Measurements from ENCODE around the gene GPR39. TPM values are rescaled to one million over a fixed set of nuclear protein-coding genes. Genes with fewer than 3 reads are reported as not detected.

GPR39 gene
- total and polyA plus RNA-seq, 2 donors from 2014 or later, result 4.9 to 8.7 TPM

DNA sequence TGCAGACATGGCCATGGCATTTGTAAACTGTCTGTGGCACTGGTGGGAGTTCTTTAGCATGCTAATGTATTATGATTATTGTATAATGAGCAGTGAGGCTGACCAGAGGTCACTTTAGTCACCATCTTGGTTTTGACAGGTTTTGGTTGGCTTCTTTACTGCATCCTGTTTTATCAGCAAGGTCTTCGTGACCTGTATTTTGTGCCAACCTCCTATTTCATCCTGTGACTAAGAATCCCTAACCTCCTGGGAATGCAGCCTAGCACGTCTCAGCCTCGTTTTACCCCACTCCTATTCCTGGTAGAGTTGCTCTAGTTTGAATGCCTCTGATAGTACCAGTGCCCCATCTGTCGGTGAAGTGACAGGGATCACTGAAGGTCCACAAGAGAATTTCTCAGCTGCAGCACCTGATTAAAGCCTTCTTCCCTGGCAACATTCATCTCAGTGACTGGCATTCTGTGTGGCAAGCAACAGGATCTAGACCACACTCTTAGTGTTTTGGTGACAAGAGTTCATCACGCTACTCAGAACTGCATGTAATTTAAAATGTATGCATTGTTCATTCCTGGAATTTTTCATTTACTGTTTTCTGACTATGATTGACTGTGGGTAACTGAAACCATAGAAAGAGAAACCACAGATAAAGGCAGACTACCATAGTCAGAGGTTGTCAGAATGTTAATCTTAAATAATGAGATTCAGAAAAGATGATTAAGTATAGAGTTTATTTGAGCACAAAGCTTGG lies 43.0 kb upstream of the GPR39 start:
- Histone ChIP-seq H3K9ac (ENCODE audit: low read length in 3 of 3) (no peak overlapping the region), H3K27me3 (ENCODE audit: control insufficient read depth, insufficient read depth, low read length) (no peaks in the 10 kb centered on the region), H3K27ac (ENCODE audit: low read depth in 2 of 2, low read length in 2 of 2) (no peak overlapping the region), H3K9me3 (ENCODE audit: control insufficient read depth in 2 of 3, insufficient read depth in 1 of 3, low read length in 3 of 3) (no peaks in the 10 kb centered on the region), H3K36me3 (ENCODE audit: control insufficient read depth in 2 of 3, insufficient read depth in 3 of 3, low read length in 3 of 3) (no peaks in the 10 kb centered on the region), H3K4me3 (ENCODE audit: low read length in 3 of 3) (no peak overlapping the region), H3K4me1 (ENCODE audit: control insufficient read depth in 2 of 3, insufficient read depth in 2 of 3, low read depth in 1 of 3, low read length in 3 of 3) (no peaks in the 10 kb centered on the region)
- peak in 1 of 5 donors; percentile 29 for DNase-seq
- FAIRE-seq, result no peak
- TF ChIP-seq CTCF (IDR thresholded peaks at IDR 0.05; ENCODE audit: borderline replicate concordance, extremely low read depth, insufficient read depth), result no peak
- intact Hi-C loops (cut with DNase I), result no loop called here

GRCh38 chr2:132374151-132374550 lies 42.5 kb upstream of the GPR39 start:
- H3K9me3 ChIP-seq (ENCODE audit: control insufficient read depth in 2 of 3, insufficient read depth in 1 of 3, low read length in 3 of 3), result no peaks in the 10 kb centered on the region
- H3K4me1 ChIP-seq (ENCODE audit: control insufficient read depth in 2 of 3, insufficient read depth in 2 of 3, low read depth in 1 of 3, low read length in 3 of 3), result no peaks in the 10 kb centered on the region
- no peak overlapping the region for H3K9ac ChIP-seq (ENCODE audit: low read length in 3 of 3)
- H3K36me3 ChIP-seq (ENCODE audit: control insufficient read depth in 2 of 3, insufficient read depth in 3 of 3, low read length in 3 of 3), result no peaks in the 10 kb centered on the region
- H3K27ac ChIP-seq (ENCODE audit: low read depth in 2 of 2, low read length in 2 of 2), result no peak overlapping the region
- intact Hi-C loops (cut with DNase I), result no loop called here
- FAIRE-seq (no peak), DNase-seq (peak in 1 of 5 donors; percentile 43)
- TF ChIP-seq CTCF (IDR thresholded peaks at IDR 0.05; ENCODE audit: borderline replicate concordance, extremely low read depth, insufficient read depth), result no peak
- H3K27me3 ChIP-seq (ENCODE audit: control insufficient read depth, insufficient read depth, low read length), result no peaks in the 10 kb centered on the region
- H3K4me3 ChIP-seq (ENCODE audit: low read length in 3 of 3), result no peak overlapping the region

DNA sequence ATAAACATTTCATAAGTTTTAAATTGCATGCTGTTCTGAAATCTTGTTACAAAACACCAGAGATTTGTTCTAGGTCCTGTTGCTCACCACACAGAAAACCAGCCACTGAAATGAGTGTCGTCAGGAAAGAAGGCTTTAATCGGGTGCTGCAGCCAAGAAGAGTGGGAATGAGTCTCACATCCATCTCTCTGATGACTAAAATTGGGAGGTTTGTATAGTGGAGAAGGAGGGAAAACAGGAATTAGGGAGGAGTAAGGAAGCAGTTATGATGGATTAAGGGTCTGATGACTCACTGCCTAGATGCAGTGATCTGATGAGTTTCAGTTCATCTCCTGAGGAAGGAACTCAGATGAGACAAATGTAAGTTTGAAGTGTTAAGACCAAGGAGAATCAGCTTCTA lies 42.1 kb upstream of the GPR39 start:
- no peak overlapping the region for H3K4me3 ChIP-seq (ENCODE audit: low read length in 3 of 3)
- FAIRE-seq (no peak), DNase-seq (no peak)
- H3K36me3 ChIP-seq (ENCODE audit: control insufficient read depth in 2 of 3, insufficient read depth in 3 of 3, low read length in 3 of 3), result no peaks in the 10 kb centered on the region
- no peak overlapping the region for H3K9ac ChIP-seq (ENCODE audit: low read length in 3 of 3)
- H3K27me3 ChIP-seq (ENCODE audit: control insufficient read depth, insufficient read depth, low read length), result no peaks in the 10 kb centered on the region
- H3K27ac ChIP-seq (ENCODE audit: low read depth in 2 of 2, low read length in 2 of 2), result no peak overlapping the region
- no peaks in the 10 kb centered on the region for H3K9me3 ChIP-seq (ENCODE audit: control insufficient read depth in 2 of 3, insufficient read depth in 1 of 3, low read length in 3 of 3)
- TF ChIP-seq CTCF (IDR thresholded peaks at IDR 0.05; ENCODE audit: borderline replicate concordance, extremely low read depth, insufficient read depth), result no peak
- no peaks in the 10 kb centered on the region for H3K4me1 ChIP-seq (ENCODE audit: control insufficient read depth in 2 of 3, insufficient read depth in 2 of 3, low read depth in 1 of 3, low read length in 3 of 3)
- intact Hi-C loops (cut with DNase I), result no loop called here
